Loucy (cell line): ENCODE data around the gene MUC5B.

Source experiments
- H2AFZ ChIP-seq: fragments of 200-600 bp; sonication (generic); 2 replicates; pipeline ENCODE4 v1.6.0; 2016; ENCODE audit warnings: antibody characterized with exemption, mild to moderate bottlenecking, low read length, moderate library complexity
- H3F3A ChIP-seq: fragments of 200-600 bp; 2 replicates; pipeline ENCODE4 v1.6.0; 2016; ENCODE audit warnings: antibody characterized with exemption, low read depth, mild to moderate bottlenecking
- H3K27me3 ChIP-seq: fragments of 200-600 bp; sonication (generic); 2 replicates; pipeline ENCODE4 v1.6.1; 2014; ENCODE audit warnings: low read length, mild to moderate bottlenecking; ENCODE audit not compliant: insufficient read depth, poor library complexity, severe bottlenecking
- H3K36me3 ChIP-seq: fragments of 200-600 bp; sonication (generic); 2 replicates; pipeline ENCODE4 v1.6.1; 2016; ENCODE audit warnings: low read length; ENCODE audit not compliant: insufficient read depth
- H3K4me1 ChIP-seq: fragments of 200-600 bp; sonication (generic); 2 replicates; pipeline ENCODE4 v1.5.1; 2014; ENCODE audit warnings: low read length, mild to moderate bottlenecking; ENCODE audit not compliant: insufficient read depth, poor library complexity, severe bottlenecking
- H3K4me2 ChIP-seq: fragments of 200-600 bp; sonication (generic); 2 replicates; pipeline ENCODE4 v1.6.0; 2014; ENCODE audit warnings: antibody characterized with exemption, low read length, low read depth, mild to moderate bottlenecking; ENCODE audit not compliant: poor library complexity, severe bottlenecking
- H3K4me3 ChIP-seq: fragments of 200-600 bp; sonication (generic); 2 replicates; pipeline ENCODE4 v1.5.1; 2014; ENCODE audit warnings: low read length, mild to moderate bottlenecking, mixed read lengths; ENCODE audit not compliant: poor library complexity, severe bottlenecking
- H3K79me2 ChIP-seq: fragments of 200-600 bp; sonication (generic); 2 replicates; pipeline ENCODE4 v1.6.1; 2014; ENCODE audit warnings: low read length; ENCODE audit not compliant: insufficient read depth
- H3K9ac ChIP-seq: fragments of 200-600 bp; sonication (generic); 2 replicates; pipeline ENCODE4 v1.6.0; 2014; ENCODE audit warnings: mild to moderate bottlenecking, low read depth, low read length, moderate library complexity; ENCODE audit not compliant: poor library complexity, severe bottlenecking
- H3K9me2 ChIP-seq: fragments of 200-600 bp; sonication (generic); replicated peaks from 2 replicates; pipeline ENCODE4 v1.6.1; 2016; ENCODE audit warnings: low read depth, low read length, mixed read lengths
- H3K9me3 ChIP-seq: fragments of 200-600 bp; sonication (generic); 2 replicates; pipeline ENCODE4 v1.6.1; 2014; ENCODE audit warnings: mild to moderate bottlenecking, antibody characterized with exemption, low read length, low read depth; ENCODE audit not compliant: insufficient read depth
- H4K20me1 ChIP-seq: fragments of 200-600 bp; sonication (generic); 2 replicates; pipeline ENCODE4 v1.6.0; 2014; ENCODE audit warnings: antibody characterized with exemption, low read length, mild to moderate bottlenecking; ENCODE audit not compliant: insufficient read depth, poor library complexity, severe bottlenecking
- CTCF ChIP-seq: fragments of 200-600 bp; sonication (generic); conservative IDR thresholded peaks from 2 replicates; pipeline ENCODE4 v1.5.1; 2014; ENCODE audit warnings: mild to moderate bottlenecking, antibody characterized with exemption, low read length
- EZH2phosphoT487 ChIP-seq: fragments of 200-600 bp; IDR thresholded peaks from 2 replicates; pipeline ENCODE4 v1.6.1; 2018; ENCODE audit warnings: antibody characterized with exemption, mild to moderate bottlenecking, moderate library complexity, borderline replicate concordance

MUC5B gene

DNA sequence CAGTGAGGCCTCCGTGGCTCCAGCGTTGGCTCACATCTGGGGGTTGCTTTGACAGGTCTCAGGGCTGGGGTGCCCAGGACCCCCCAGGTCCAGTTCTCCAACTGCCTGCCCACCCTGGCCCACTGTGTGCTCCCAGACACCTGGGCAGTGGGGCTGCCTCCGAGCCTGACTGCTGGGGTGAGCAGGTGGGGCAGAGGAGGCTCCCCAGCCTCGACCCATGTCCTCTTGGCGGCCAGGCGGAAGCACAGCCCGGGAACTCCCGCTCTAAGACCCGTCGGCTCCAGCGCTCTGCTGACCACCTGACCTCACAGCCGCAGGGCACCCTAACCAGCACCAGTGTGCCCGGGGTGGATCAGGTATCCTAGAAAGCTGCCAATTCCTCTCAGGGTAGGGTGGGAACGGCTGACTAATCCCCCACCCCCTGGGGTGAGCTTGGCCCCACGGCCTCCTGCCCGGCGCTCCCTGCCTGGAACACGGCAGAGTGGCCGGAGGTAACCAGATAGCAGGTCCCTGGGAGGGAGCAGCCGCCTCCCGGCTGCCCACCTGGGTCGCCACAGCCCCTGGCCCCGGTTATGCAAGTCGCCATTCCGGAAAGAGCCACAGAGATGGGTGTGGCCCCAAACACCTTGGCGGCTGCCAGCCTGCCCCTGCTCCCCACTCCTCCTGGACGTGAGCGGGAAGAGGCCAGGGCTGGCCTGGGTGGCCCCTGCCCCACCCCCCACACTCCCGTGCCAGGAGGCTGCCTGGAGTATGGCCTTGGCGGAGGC, 19.2 kb upstream of the MUC5B start:
- no peaks in the 10 kb centered on the region for H4K20me1 ChIP-seq
- no peak overlapping the region for H3K9ac ChIP-seq
- no peaks in the 10 kb centered on the region for H3F3A ChIP-seq
- H3K4me2 ChIP-seq = no peak overlapping the region
- no peaks in the 10 kb centered on the region for H3K36me3 ChIP-seq
- H3K79me2 ChIP-seq = no peaks in the 10 kb centered on the region
- no peaks in the 10 kb centered on the region for H3K4me1 ChIP-seq
- H3K9me3 ChIP-seq = peaks cover 14% of the 10 kb centered on the region; the same call in 1 of the 2 replicates
- TF ChIP-seq CTCF (no peak), EZH2phosphoT487 (no peak)
- H3K4me3 ChIP-seq = no peak overlapping the region
- H3K9me2 ChIP-seq = no peaks in the 10 kb centered on the region
- H3K27me3 ChIP-seq = no peaks in the 10 kb centered on the region
- H2AFZ ChIP-seq = no peak overlapping the region

GRCh38 chr11:1204381-1205101, 18.3 kb upstream of the MUC5B start:
- Histone ChIP-seq H3K4me1 (no peaks in the 10 kb centered on the region), H3K79me2 (no peaks in the 10 kb centered on the region), H3K9ac (no peak overlapping the region), H2AFZ (no peak overlapping the region), H3K4me2 (no peak overlapping the region), H4K20me1 (no peaks in the 10 kb centered on the region), H3K4me3 (no peak overlapping the region), H3F3A (no peaks in the 10 kb centered on the region), H3K36me3 (no peaks in the 10 kb centered on the region), H3K27me3 (no peaks in the 10 kb centered on the region), H3K9me2 (no peaks in the 10 kb centered on the region), H3K9me3 (peaks cover 14% of the 10 kb centered on the region; the same call in 1 of the 2 replicates)
- no peak for TF ChIP-seq CTCF
- no peak for TF ChIP-seq EZH2phosphoT487

GRCh38 chr11:1205121-1205986, 17.5 kb upstream of the MUC5B start:
- H3K79me2 ChIP-seq = no peaks in the 10 kb centered on the region
- H3K4me2 ChIP-seq = no peak overlapping the region
- H3K9ac ChIP-seq = no peak overlapping the region
- H3K9me3 ChIP-seq = peaks cover 14% of the 10 kb centered on the region; the same call in 1 of the 2 replicates
- H3K36me3 ChIP-seq = no peaks in the 10 kb centered on the region
- no peak for TF ChIP-seq EZH2phosphoT487
- TF ChIP-seq CTCF = no peak
- no peaks in the 10 kb centered on the region for H3K4me1 ChIP-seq
- no peaks in the 10 kb centered on the region for H3F3A ChIP-seq
- H3K9me2 ChIP-seq = no peaks in the 10 kb centered on the region
- H3K27me3 ChIP-seq = no peaks in the 10 kb centered on the region
- H4K20me1 ChIP-seq = no peaks in the 10 kb centered on the region
- no peak overlapping the region for H3K4me3 ChIP-seq
- no peak overlapping the region for H2AFZ ChIP-seq
